GM18519 (cell line): ENCODE data around the gene GPSM1.

ENCODE experiments used
- ATAC-seq: cut with Tn5 transposase; IDR thresholded peaks from one replicate; pipeline ENCODE4 v1.9.1; 2021; ENCODE audit warnings: mild to moderate bottlenecking, moderate library complexity; ENCODE audit not compliant: unreplicated experiment, low FRiP score

Gene GPSM1

GRCh38 chr9:136355616-136356557 lies 28.5 kb downstream of the GPSM1 start:
- no peak for ATAC-seq

GRCh38 chr9:136357202-136357725 lies 29.9 kb downstream of the GPSM1 start:
- ATAC-seq, result no peak

- ATAC-seq, result no peak
Measured at GRCh38 chr9:136358016-136358415, 30.7 kb downstream of the GPSM1 start.

- no peak for ATAC-seq
Measured at GRCh38 chr9:136358888-136359287, 31.5 kb downstream of the GPSM1 start.

GRCh38 chr9:136359774-136360718 lies 32.7 kb downstream of the GPSM1 start:
- no peak for ATAC-seq

GRCh38 chr9:136361047-136361753 lies 33.9 kb downstream of the GPSM1 start:
- ATAC-seq, result no peak

GRCh38 chr9:136361754-136362449 lies 34.6 kb downstream of the GPSM1 start:
- ATAC-seq, result no peak

- ATAC-seq, result no peak
Measured at GRCh38 chr9:136362450-136362784, 35.1 kb downstream of the GPSM1 start.

- ATAC-seq, result peak; percentile 46
Measured at GRCh38 chr9:136363106-136363948, 36.0 kb downstream of the GPSM1 start, which contains the start of gene DNLZ. Gene DNLZ, minus strand, starts transcription at chr9:136363744. Its CDS starts 30 bp downstream, at chr9:136363714.

- ATAC-seq, result no peak
Measured at GRCh38 chr9:136363949-136364748, 36.8 kb downstream of the GPSM1 start.

GRCh38 chr9:136364942-136365774 lies 37.8 kb downstream of the GPSM1 start:
- ATAC-seq, result no peak

GRCh38 chr9:136365775-136366222 lies 38.5 kb downstream of the GPSM1 start:
- ATAC-seq, result no peak

- no peak for ATAC-seq
Measured at GRCh38 chr9:136366826-136367225, 39.5 kb downstream of the GPSM1 start.

GRCh38 chr9:136367296-136368145 lies 40.2 kb downstream of the GPSM1 start:
- ATAC-seq, result no peak

- no peak for ATAC-seq
Measured at GRCh38 chr9:136368190-136368589, 40.9 kb downstream of the GPSM1 start.

GRCh38 chr9:136370037-136370436 lies 42.7 kb downstream of the GPSM1 start:
- ATAC-seq, result no peak
